GM19328 (cell line): ENCODE data around the gene CRACR2A.

Experiments used
- ATAC-seq: cut with Tn5 transposase; IDR thresholded peaks from one replicate; pipeline ENCODE4 v1.9.1; 2021; ENCODE audit warnings: mild to moderate bottlenecking, moderate library complexity; ENCODE audit not compliant: unreplicated experiment

CRACR2A gene

DNA sequence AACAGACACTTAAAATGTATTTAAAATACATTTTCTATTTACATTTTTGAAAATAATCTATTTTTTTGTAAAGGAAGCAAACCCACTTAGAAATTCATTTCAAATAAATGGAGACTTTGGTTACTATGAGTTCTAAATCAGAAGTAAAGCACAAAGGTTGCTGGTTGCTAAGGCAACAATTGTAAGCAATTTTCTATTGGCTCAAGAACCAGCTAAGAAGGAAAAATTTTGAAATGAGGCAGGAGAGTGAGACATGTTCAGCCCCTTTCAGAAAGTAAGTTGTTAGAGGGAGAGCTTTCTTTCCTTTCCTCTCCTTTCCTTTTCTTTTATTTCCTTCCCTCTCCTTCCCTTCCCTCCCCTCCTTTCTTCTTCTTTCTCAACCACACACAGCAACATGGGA, 181.2 kb downstream of the CRACR2A start:
- no peak for ATAC-seq

DNA sequence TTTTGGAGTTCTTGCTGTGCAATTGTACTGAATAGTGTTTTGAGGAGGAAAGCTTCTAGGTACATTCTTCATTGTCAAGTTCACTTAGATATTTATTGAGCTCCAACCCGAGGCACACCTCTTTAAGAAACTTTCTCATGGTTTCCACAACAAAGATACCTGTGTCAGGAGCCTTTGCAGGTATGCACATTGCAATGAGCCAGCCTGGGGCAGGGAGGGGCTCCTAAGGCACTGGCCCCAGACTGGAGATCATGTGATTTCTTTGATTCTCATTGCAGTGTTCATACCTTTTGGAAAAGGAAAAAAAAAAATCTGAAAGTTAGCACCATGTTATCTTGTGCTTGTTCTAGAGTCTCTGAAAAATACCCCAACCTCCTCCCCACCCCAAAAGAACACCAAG, 181.6 kb downstream of the CRACR2A start:
- no peak for ATAC-seq

DNA sequence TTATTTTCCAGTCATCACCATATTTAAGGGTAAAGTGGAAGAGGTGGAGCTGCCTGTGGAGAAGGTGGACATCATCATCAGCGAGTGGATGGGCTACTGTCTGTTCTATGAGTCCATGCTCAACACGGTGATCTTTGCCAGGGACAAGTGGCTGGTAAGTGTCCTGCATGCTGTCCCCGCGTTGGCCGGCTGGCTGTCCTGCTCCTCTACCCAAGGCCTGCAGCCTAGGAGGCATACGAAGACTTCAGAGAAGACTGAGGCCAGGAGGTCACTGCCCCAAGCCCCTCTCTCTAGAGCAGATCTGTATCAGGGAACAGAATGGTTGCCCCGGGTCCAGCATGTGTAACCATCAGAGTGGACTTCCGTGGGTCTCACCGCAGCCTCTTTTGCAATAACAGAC, 184.2 kb downstream of the CRACR2A start:
- no peak for ATAC-seq

DNA sequence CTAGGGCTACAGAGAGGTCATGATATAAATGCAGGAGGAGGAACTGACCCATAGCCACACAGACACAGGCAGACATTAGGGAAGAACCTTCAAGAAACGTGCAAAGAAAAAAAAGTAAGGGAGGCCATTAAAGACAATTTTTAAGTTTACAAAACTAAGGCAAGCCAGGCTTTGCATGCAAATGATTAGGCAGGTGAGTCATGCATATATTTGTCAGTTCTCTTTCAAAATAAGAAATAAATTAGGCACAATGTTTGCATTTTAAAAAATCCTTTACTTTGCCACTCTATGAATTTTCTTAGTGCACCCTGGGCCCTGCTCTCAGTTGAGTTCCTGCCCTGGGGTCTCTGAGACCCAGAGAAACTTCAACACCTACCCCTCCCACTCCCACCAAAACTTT, 186.9 kb downstream of the CRACR2A start:
- ATAC-seq = no peak
